Psoas muscle (tissue), 8 donors: ENCODE data around the gene STK39. TPM values are rescaled to one million over a fixed set of nuclear protein-coding genes. Genes with fewer than 3 reads are reported as not detected.

Experiments
- ATAC-seq, 4 donors: fragments of 200-7000 bp; cut with Tn5 transposase; one replicate each; pipeline ENCODE4 v1.9.1; 2020; ENCODE audit warnings: moderate library complexity in 3 of 4, mild to moderate bottlenecking in 2 of 4
- DNase-seq, 2 donors: peaks; one replicate each; pipeline ENCODE4 v3.0.0-alpha.2; 2020
- H3K27ac ChIP-seq: fragments of 200-600 bp; one replicate; pipeline ENCODE4 v1.8.0; 2022
- H3K27me3 ChIP-seq, 3 donors: fragments of 200-600 bp in 1 of 3; one replicate each; pipeline versions ENCODE4 v1.6.1 to v1.8.0; 2013 to 2022; ENCODE audit warnings: low read length in 2 of 3, mild to moderate bottlenecking in 2 of 3, moderate library complexity in 1 of 3; ENCODE audit not compliant: insufficient read depth in 3 of 3
- H3K36me3 ChIP-seq, 2 donors: fragments of 200-600 bp in 1 of 2; one replicate each; pipeline versions ENCODE4 v1.6.1 to v1.8.0; 2013 to 2022; ENCODE audit warnings: low read depth in 1 of 2, mild to moderate bottlenecking in 1 of 2, moderate library complexity in 1 of 2; ENCODE audit not compliant: insufficient read depth in 1 of 2
- H3K4me1 ChIP-seq: fragments of 200-600 bp; one replicate; pipeline ENCODE4 v1.8.0; 2022
- H3K4me3 ChIP-seq: fragments of 200-600 bp; one replicate; pipeline ENCODE4 v1.8.0; 2022; ENCODE audit warnings: mild to moderate bottlenecking
- H3K9me3 ChIP-seq: fragments of 200-600 bp; one replicate; pipeline ENCODE4 v1.8.0; 2022
- CTCF ChIP-seq: fragments of 200-600 bp; IDR thresholded peaks from one replicate; pipeline ENCODE4 v1.8.0; 2022; ENCODE audit warnings: antibody characterized with exemption
- whole genome bisulfite sequencing, 3 donors: extraction: QIAGEN DNeasy Blood & Tissue Kit; methylation state at CpG; one replicate each; pipeline versions ENCODE4 v1.1.6 to v1.1.7; 2013; 5-methylcytosine and 5-hydroxymethylcytosine counted together
- intact Hi-C, 2 donors: fragments of 100-400 bp; cut with DNase I; formaldehyde crosslinking; loops; one replicate each; pipeline versions ENCODE4 v1.11.0 to v1.14.2; 2022
- polyA plus RNA-seq, 3 donors: library from polyadenylated mRNA; stranded (reverse); fragments of 200-250 nt; gene quantifications; one replicate each; pipeline ENCODE4 v1.2.3, GENCODE V29; 2013
- total RNA-seq, 4 donors: library from RNA; stranded (reverse); fragmentation: NEBNext Ultra II Directional in 2 of 4; extraction: Animal tissue kit (Norgen Biotek cat#: 25700) in 2 of 4; gene quantifications; one replicate each; pipeline versions ENCODE4 v1.2.1 to v1.2.4, GENCODE V29; 2021 to 2023
- donor health status: healthy with polysubstance abuse.
- donor health status: DM: no; HTN: no; CAD: no; lungs with moderate emphysema.
- donor health status: Bipolar disorder and iron deficiency.
- donor health status: healthy.
- donor health status: DM: yes; HTN: yes; CAD: no.
- donor health status: DM: no; HTN: no; CAD: no.
- donor health status: DM: no; HTN: no; CAD: no.
- donor health status: DM: yes; HTN: yes; CAD: no.

STK39 gene
- total and polyA plus RNA-seq, 7 donors, result 2.3 to 10.0 (median 4.9) TPM

- Histone ChIP-seq H3K9me3 (peaks cover 5% of the 10 kb centered on the region), H3K36me3 (no peaks in the 10 kb centered on the region), H3K4me3 (no peak overlapping the region), H3K27ac (no peak overlapping the region), H3K4me1 (no peaks in the 10 kb centered on the region), H3K27me3 (no peaks in the 10 kb centered on the region)
- ATAC-seq (no peak), DNase-seq (no peak)
- no peak for TF ChIP-seq CTCF
- 64 to 76% (median 70%) methylated on average over 5 of the region's 5 CpGs for WGBS, 3 donors
- intact Hi-C loops, result no loop called here
These were observed 13.5 kb downstream of the STK39 start for GRCh38 chr2:168233726-168234406.

GRCh38 chr2:168233166-168233565 lies 14.2 kb downstream of the STK39 start:
- no peaks in the 10 kb centered on the region for H3K27me3 ChIP-seq
- 28 to 65% (median 35%) methylated on average over 2 of the region's 2 CpGs for WGBS, 3 donors
- H3K27ac ChIP-seq, result no peak overlapping the region
- H3K36me3 ChIP-seq, result no peaks in the 10 kb centered on the region
- no peak overlapping the region for H3K4me3 ChIP-seq
- H3K9me3 ChIP-seq, result peaks cover 5% of the 10 kb centered on the region
- ATAC-seq, result no peak
- no peak for DNase-seq
- no peaks in the 10 kb centered on the region for H3K4me1 ChIP-seq
- no peak for TF ChIP-seq CTCF
- intact Hi-C loops, result no loop called here

- no peak for DNase-seq
- Histone ChIP-seq H3K27me3 (no peaks in the 10 kb centered on the region), H3K27ac (no peak overlapping the region), H3K9me3 (peaks cover 5% of the 10 kb centered on the region), H3K4me3 (no peak overlapping the region), H3K4me1 (no peaks in the 10 kb centered on the region), H3K36me3 (no peaks in the 10 kb centered on the region)
- WGBS, 3 donors, result 75 to 85% (median 77%) methylated on average over 7 of the region's 7 CpGs
- no peak for TF ChIP-seq CTCF
- intact Hi-C loops, result no loop called here
- no peak for ATAC-seq
These were observed 15.7 kb downstream of the STK39 start for GRCh38 chr2:168231609-168232241.

DNA sequence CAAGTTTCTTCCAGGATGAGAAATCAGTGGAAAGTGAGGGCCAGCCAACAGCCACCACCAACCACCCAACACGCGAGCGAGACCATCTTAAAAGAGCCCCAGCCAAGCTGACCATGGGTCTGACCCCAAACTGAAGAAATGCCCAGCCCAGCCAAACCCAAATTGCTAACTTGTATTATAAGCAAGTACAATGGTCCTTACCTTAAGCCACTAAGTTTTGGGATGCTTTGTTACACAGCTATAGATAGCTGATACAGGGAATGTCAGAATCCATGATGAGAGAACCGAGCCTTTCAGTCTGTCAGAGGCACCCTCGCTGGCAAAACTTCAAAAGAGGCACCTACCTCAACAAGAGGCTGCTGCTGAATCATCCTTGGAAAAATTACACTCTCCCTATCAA lies 17.0 kb downstream of the STK39 start:
- H3K27ac ChIP-seq, result no peak overlapping the region
- 97 to 98% (median 98%) methylated on average over 5 of the region's 5 CpGs for WGBS, 3 donors
- no peaks in the 10 kb centered on the region for H3K36me3 ChIP-seq
- no peak for TF ChIP-seq CTCF
- intact Hi-C loops, result no loop called here
- ATAC-seq (no peak), DNase-seq (no peak)
- peaks cover 5% of the 10 kb centered on the region for H3K9me3 ChIP-seq
- no peaks in the 10 kb centered on the region for H3K27me3 ChIP-seq
- no peak overlapping the region for H3K4me3 ChIP-seq
- H3K4me1 ChIP-seq, result no peaks in the 10 kb centered on the region
